GM21423 (cell line): ENCODE measurements around the gene GALNS.
"Not testable (repeated sequence)": the region's sequence is repeated elsewhere in the genome, so short reads cannot be mapped to it uniquely, and the experiment has no call there.

Source experiments
- ATAC-seq: cut with Tn5 transposase; IDR thresholded peaks from one replicate; pipeline ENCODE4 v1.9.1; 2021; ENCODE audit warnings: mild to moderate bottlenecking, moderate library complexity; ENCODE audit not compliant: unreplicated experiment

Gene GALNS

DNA sequence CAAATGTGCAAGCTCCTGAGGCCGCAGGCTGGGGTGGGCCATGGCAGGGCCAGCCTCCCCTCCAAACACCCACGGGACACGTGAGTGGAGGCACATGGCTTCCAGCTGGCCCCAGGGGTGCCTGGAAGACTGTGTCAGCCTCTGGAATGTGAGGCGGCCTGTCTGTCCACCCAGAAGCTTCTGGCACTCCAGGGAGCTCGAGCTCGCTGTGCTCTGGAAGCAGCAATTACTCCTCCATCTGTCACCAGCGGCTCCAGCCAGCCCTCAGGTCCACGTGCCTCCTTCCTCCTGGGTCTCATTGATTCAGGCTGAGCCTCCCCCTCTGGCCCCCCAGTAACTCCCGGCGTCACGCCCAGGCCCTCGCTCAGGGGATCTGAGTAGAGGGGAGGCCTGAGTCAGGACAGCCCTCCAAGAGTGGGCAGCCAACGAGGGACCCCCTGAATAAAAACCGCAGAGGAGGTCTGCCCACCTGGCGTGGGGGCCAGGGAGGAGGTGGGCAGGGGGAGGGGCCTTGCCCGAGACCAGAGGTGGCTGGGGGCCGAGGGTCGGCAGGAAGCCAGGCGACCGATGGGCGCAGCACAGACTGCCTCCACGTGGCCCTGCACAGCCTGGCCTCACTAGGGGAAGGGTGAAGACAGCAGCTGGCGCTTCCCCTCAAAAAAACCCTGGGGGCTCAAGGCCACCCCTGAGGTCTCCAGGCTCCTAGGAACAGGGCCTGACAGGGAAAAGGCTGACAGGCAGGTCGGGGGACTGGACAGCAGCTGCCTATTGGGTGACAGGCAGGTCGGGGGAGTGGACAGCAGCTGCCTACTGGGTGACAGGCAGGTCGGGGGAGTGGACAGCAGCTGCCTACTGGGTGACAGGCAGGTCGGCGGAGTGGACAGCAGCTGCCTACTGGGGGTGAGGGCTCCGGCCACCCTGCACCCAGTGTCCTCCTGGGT, 83.6 kb downstream of the GALNS start:
- no peak for ATAC-seq

GRCh38 chr16:88771781-88772180, 85.0 kb downstream of the GALNS start:
- not testable (repeated sequence) for ATAC-seq

DNA sequence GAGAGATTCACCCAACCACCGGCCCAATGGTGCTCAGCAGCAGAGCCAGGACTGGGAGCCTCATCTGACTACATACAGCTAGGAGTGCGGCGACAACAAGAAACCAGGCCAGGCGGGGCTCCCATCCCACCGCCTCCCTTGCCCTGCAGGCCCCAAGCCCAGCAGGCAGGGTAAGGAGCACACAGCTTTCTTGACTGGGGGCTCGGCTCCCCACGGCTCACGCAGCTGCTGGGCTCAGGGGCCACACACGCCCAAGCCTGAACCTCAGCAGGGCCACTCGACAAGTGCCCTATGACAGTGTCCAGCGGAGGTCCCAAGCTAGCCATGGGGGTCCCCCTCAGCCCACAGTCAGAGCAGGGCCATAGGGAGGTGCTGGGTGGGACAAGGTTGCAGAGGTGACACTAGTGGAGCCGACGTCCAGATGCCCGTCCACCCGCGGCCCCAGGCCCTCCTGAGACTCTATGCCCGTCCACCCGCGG, 85.4 kb downstream of the GALNS start:
- ATAC-seq = no peak

GRCh38 chr16:88770461-88771293, 86.1 kb downstream of the GALNS start:
- no peak for ATAC-seq

GRCh38 chr16:88769617-88770460, 86.9 kb downstream of the GALNS start:
- no peak for ATAC-seq

DNA sequence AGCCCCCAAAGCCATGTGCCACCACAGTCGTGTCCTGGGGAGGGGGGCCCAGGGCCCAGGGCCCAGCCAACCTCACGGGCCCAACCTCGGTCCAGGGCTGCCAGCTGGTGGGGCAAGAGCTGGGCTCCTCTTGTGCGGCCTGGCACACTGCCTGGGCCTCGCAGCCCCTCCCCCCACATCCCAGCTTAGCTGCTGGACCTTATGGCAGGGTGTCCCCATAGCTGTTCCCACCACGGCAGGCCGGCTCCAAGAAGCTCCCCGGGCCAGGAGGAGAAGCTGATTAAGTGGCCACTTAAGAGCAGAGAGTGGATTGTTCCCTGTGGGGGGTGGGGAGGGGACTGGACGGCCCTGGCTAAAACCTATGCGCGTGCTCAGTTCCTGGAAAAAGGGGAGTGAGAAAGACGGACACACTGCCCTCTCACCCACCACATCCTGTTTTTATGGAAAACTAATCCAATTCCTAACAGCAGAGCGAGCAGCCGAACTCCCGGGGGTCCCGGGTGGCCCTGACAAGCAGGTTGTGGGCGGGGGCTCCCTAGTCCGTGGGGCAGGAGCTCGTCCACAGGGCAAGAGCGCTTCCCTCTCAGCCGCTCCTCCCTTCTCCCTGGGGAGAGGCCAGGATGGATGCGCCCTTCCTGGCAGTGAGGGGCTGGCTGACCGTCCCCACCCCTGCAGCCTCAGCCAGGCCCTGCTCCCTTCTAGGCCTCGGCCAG, 88.5 kb downstream of the GALNS start:
- ATAC-seq = no peak

DNA sequence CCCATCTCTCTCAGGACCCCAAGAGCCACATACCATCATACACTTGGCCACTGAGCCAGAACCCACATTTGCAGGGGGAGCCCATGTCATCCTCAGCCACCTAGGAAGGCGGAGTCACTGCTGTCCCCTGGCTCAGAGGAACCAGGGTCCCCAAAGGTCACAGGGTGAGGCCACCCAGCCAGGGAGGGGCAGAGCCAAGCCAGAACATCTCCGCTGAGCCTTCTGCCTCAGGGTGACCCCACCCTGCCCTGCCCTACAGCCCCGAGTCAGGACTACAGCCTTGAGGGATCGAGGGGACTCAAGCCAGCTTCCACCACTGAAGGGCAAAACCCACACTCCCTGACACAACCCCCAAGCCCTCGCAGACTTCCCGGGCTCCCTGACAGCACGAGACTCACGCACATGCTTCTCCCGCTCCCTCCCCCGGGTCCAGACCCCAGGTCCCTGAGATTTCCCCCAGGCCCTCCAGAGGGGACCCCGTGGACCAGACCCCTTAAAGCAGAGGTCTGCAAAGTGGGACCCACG, 89.1 kb downstream of the GALNS start:
- ATAC-seq = no peak

DNA sequence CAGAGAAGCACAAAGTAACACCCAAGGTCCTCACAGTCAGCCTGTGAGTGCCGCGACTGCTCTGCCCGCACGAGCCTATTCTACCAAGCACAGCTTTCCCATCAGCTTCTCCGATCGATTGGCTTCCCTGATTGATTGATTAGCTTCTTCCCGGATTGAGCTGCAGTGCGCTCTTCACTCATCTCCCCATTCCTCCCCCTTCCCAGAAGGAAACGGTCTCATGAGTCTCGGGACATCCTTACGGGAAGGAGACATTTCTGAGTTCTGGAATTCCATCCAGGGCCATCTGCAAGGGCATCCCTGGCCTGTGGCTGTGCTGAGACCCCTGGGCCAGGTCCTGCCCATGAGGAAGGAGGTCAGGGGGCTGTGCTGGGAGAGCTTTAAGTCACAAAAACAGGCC, 89.8 kb downstream of the GALNS start:
- ATAC-seq = no peak

DNA sequence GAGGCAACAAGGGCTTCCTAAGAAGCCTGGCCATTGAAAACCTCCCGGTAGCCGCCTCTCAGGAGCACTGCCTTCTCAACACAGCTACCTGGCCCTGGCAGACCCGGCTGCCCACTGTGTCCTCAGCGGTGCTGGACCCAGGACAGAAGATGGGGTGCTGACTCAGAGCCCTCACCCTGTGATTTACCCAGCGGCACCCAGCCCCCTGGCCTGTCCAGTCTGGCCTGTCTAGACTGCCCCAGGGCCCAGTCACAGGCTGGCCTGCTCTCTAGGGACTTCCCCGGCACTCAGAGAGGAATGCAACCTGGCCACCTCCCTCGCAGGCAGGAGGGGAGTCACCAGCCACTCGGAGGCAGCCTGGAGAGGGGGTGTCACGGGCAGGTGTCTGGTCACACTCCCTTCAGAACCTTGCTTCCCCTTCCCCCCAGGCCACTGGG, 91.8 kb downstream of the GALNS start:
- no peak for ATAC-seq

- ATAC-seq = no peak
These were observed 92.7 kb downstream of the GALNS start for GRCh38 chr16:88764080-88764479.
